Measurements from ENCODE around the gene ZPBP.
"Not testable (repeated sequence)": the region's sequence is repeated elsewhere in the genome, so short reads cannot be mapped to it uniquely, and the experiment has no call there.

The ZPBP gene

DNA sequence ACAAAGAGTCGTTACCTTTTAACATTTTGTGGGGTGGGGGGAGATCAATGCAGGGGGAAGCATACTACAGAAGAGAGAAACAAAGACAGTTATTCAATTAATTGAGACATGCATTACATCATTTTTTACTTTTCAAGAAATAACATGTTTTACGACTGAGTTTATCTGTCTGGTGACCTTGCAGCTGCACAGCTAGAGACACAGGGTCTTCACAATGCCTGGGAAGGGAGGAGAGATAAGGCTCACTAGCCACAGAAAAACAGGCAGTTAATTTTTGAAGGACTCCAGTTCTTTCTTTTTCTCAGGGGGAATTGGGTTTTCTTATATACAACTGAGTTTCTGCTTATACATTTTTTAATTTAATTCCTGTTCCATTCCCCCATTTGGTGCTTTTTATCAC is 30.1 kb downstream of the ZPBP start:
- TF ChIP-seq, protein P1, sequence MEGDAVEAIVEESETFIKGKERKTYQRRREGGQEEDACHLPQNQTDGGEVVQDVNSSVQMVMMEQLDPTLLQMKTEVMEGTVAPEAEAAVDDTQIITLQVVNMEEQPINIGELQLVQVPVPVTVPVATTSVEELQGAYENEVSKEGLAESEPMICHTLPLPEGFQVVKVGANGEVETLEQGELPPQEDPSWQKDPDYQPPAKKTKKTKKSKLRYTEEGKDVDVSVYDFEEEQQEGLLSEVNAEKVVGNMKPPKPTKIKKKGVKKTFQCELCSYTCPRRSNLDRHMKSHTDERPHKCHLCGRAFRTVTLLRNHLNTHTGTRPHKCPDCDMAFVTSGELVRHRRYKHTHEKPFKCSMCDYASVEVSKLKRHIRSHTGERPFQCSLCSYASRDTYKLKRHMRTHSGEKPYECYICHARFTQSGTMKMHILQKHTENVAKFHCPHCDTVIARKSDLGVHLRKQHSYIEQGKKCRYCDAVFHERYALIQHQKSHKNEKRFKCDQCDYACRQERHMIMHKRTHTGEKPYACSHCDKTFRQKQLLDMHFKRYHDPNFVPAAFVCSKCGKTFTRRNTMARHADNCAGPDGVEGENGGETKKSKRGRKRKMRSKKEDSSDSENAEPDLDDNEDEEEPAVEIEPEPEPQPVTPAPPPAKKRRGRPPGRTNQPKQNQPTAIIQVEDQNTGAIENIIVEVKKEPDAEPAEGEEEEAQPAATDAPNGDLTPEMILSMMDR (IDR thresholded peaks at IDR 0.05; ENCODE audit: insufficient read depth, low read depth, low read length, missing control alignments): no peak
- DNase-seq (ENCODE audit: low read depth): no peak
- no peak overlapping the region for H3K4me3 ChIP-seq (ENCODE audit: low read length)

DNA sequence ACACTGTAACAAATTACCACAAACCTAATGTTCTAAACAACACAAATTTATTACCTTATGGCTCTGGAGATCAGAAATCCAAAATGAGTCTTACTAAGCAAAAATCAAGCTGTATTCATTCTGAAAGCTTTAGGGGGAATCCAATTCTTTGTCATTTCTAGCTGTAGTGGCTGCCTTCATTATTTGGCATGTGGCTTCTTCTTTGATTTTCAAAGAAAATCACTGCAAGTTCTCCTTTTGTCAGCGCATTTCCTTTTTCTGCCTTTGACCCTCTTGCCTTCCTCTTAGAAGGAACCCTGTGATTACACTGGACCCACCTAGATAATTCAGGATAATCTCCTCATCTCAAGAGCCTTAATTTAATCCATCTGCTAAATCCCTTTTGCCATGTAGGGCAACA is 36.9 kb downstream of the ZPBP start:
- TF ChIP-seq, protein P1 (IDR thresholded peaks at IDR 0.05; ENCODE audit: insufficient read depth, low read depth, low read length, missing control alignments): no peak
- H3K4me3 ChIP-seq (ENCODE audit: low read length): no peak overlapping the region
- no peak for DNase-seq (ENCODE audit: low read depth)

DNA sequence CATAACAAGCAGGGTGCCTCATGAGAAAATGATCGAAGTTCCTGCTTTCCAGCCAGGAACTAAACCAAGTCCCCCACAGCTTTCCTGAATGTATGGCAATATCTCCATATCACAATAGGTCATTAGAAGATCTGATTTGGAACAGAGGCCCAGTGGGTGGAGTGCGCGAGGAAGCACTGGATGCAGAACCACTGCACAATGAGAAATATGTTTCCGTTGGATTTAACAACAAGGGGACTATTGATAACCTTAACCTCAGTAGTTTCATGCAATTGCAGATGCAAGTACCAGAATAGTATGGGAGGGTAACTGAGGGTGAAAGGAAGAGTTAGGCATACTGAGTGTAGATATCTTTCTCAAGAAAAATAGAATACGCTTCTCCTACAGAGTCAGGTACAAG is 45.3 kb downstream of the ZPBP start:
- TF ChIP-seq, protein P1 (IDR thresholded peaks at IDR 0.05; ENCODE audit: insufficient read depth, low read depth, low read length, missing control alignments): no peak
- H3K4me3 ChIP-seq (ENCODE audit: low read length): no peak overlapping the region
- DNase-seq (ENCODE audit: low read depth): no peak

DNA sequence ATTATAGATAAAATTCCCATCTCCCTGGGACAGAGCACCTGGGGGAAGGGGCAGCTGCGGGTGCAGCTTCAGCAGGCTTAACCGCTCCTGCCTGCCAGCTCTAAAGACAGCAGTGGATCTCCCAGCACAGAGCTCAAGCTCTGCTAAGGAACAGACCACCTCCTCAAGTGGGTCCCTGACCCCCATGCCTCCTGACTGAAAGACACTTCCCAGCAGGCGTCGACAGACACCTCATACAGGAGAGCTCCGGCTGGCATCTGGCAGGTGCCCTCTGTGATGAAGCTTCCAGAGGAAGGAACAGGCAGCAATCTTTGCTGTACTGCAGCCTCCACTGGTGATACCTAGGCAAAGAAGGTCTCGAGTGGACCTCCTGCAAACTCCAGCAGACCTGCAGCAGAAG is 51.9 kb downstream of the ZPBP start:
- not testable (repeated sequence) for H3K4me3 ChIP-seq (ENCODE audit: low read length); DNase-seq (ENCODE audit: low read depth)

DNA sequence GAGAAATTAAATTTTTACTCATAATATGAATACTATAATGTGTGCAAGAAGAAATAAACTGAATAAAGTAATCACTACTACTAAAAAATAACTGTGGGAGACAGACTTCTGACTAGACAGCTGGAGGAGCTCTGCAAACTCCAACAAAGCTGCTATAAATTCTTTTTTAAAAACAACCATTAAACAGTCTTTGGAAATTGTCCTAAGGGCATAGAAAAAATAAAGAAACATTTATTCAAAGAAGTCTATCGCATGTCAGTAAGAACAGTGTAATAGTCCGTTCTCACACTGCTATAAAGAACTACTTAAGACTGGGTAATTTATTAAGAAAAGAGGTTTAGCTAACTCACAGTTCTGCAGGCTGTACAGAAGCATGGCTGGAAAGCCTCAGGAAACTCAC is 56.0 kb downstream of the ZPBP start:
- TF ChIP-seq, protein P1 (IDR thresholded peaks at IDR 0.05; ENCODE audit: insufficient read depth, low read depth, low read length, missing control alignments): no peak
- H3K4me3 ChIP-seq (ENCODE audit: low read length): no peak overlapping the region
- DNase-seq (ENCODE audit: low read depth): no peak

DNA sequence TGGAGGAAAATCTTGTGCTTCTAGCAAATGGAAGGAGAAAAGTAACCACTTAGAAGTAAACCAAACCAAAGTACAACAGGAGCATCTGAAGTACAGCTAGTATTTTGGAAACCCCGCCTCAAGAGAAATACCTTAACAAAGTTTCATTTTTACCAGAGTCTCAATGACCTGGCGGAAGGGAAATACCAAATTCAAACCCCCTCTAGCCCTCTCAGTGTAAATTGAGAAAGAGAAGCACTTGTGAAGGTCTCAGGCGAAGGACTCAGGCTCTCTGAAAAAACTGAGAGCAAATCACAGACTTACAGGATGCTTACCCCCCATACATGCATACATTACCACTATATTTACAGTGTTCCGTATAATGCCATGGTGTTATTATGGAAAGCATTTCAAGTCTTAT is 70.1 kb downstream of the ZPBP start:
- DNase-seq (ENCODE audit: low read depth): no peak
- TF ChIP-seq, protein P1 (IDR thresholded peaks at IDR 0.05; ENCODE audit: insufficient read depth, low read depth, low read length, missing control alignments): no peak

DNA sequence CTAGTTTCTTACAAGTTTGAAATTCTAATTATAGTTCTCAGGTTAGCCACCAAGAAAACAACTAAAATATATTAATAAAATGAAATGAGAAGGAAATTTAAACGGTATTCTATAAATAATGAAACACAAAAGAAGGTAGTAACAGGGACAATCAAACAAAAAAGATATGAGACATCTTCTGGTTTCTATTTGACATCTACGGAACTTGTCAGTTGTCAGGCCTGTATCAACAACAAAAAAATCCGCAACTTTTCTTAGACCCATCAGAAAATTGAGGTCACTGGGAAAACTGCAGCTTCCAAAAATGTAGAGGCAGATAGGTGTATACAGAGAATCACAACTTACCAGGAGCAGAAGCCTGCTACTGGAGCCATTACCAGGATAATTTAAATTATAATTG is 70.6 kb downstream of the ZPBP start:
- TF ChIP-seq, protein P1 (IDR thresholded peaks at IDR 0.05; ENCODE audit: insufficient read depth, low read depth, low read length, missing control alignments): no peak
- DNase-seq (ENCODE audit: low read depth): no peak
- H3K4me3 ChIP-seq (ENCODE audit: low read length): no peak overlapping the region

More for the DNA sequence above, 70.1 kb downstream of the ZPBP start:
- H3K4me3 ChIP-seq (ENCODE audit: low read length): no peak overlapping the region

DNA sequence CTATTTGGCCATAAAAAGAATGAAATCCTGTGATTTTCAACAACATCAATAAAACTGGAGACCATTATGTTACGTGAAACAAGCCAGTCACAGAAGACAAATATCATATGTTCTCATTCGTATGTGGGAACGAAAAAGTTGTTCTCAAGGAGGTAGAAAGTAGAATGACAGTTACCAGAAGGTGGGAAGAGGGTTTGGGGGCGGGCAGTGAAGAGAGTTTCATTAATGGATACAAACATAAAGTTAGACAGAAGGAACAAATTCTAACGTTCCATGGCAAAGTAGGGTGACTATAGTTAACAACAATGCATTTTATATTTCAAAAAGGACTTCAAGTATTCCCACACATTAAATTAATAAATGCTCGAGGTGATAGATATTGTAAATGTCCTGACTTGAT is 97.4 kb downstream of the ZPBP start:
- no peak overlapping the region for H3K4me3 ChIP-seq (ENCODE audit: low read length)
- DNase-seq (ENCODE audit: low read depth): no peak
- TF ChIP-seq, protein P1 (IDR thresholded peaks at IDR 0.05; ENCODE audit: insufficient read depth, low read depth, low read length, missing control alignments): no peak

Measured in epithelial cell of esophagus (primary cell).